ENCODE measurements around the gene SEZ6. TPM values are rescaled to one million over a fixed set of nuclear protein-coding genes. Genes with fewer than 3 reads are reported as not detected.

Gene SEZ6
- polyA plus RNA-seq, 3 donors = 0.21 to 0.25 TPM; not detected in 1

DNA sequence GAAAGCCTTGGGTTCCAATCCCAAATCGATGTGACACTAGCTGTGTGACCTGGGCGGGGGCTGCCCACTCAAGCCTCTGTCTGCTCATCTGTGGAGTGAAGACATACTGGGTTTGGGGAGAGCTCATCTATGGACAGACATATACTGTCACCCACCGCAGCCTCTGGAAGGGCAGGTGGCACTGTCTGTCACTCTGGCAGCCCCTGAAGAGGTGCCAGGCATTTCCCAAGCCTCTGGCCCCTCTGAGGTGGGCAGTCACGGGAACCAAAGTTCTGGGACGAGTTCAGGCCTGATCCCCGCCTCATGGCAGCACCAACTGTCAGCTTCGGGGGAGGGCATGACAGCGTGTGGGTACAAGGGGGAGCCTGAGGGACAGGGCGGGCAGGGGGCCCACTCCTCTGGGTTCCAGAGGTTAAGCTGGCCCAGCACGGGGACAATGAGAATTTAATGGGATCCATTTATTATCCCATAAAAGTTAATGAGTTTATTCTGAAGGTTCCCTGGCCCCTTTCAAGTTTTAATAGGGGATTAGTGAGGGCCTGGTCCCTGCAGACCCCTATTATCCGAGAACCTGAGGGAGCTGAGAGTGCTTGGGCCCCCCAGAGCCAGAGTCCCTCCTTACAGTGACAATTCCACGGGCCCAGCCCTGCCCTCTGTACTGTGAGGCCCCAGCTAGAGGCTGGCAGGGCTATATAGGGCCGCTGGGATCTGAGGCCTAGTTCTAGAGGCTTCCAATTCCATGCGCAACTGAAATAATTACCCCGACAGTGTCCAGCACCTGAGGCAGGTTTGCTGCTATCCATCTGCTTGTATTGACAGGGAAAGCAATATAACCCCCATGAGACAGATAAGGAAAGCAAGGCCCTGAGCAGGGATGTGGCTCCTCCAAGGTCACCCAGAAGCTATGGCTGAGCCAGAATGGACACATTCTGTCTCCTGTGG is 18.8 kb downstream of the SEZ6 start:
- WGBS, 3 donors = 84 to 90% (median 86%) methylated on average over 15 of the region's 15 CpGs
- H3K27ac ChIP-seq (ENCODE audit: low read depth, low read length) = no peak overlapping the region

GRCh38 chr17:28985950-28986713 is 19.7 kb downstream of the SEZ6 start:
- H3K27ac ChIP-seq (ENCODE audit: low read depth, low read length) = no peak overlapping the region
- WGBS, 3 donors = 33 to 40% (median 39%) methylated on average over 33 to 36 of the region's 36 CpGs

GRCh38 chr17:28983286-28984230 is 22.3 kb downstream of the SEZ6 start:
- H3K27ac ChIP-seq (ENCODE audit: low read depth, low read length) = no peak overlapping the region
- WGBS, 3 donors = 55 to 65% (median 57%) methylated on average over 7 of the region's 7 CpGs

GRCh38 chr17:28982131-28982793 is 23.6 kb downstream of the SEZ6 start:
- WGBS, 3 donors = 37 to 75% (median 40%) methylated on average over 11 of the region's 11 CpGs
- peak overlapping the region; percentile 32 for H3K27ac ChIP-seq (ENCODE audit: low read depth, low read length)

- H3K27ac ChIP-seq (ENCODE audit: low read depth, low read length) = no peak overlapping the region
- WGBS, 3 donors = 83 to 88% (median 86%) methylated on average over 2 of the region's 2 CpGs
Observed at GRCh38 chr17:28978356-28978964, 27.4 kb downstream of the SEZ6 start.

- 74 to 83% (median 80%) methylated on average over 8 of the region's 8 CpGs for WGBS, 3 donors
- no peak overlapping the region for H3K27ac ChIP-seq (ENCODE audit: low read depth, low read length)
Observed at GRCh38 chr17:28977659-28978355, 28.0 kb downstream of the SEZ6 start.

DNA sequence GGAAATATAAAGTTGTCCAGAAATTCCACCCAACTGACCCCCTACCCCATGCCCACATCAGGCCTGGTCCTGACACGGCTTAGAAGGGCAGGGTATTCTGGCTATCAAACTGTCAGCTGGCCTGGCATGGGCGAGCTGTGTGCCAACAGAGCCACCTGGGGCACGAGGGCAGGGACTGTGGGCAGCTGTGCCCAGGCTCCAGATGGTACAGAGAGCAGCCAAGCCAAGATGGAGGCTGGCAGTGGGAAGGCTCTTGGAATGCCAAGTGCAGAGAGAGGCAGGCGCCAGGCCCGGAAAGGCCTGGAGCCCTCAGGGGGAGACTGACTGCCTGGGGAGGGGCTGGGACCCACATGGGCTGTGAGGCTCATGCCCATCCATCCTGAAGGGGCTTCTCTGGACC is 30.2 kb downstream of the SEZ6 start:
- H3K27ac ChIP-seq (ENCODE audit: low read depth, low read length) = no peak overlapping the region
- WGBS, 3 donors = 68 to 86% (median 76%) methylated on average over 5 of the region's 5 CpGs

GRCh38 chr17:28975031-28975430 is 30.8 kb downstream of the SEZ6 start:
- WGBS, 3 donors = 80 to 89% (median 85%) methylated on average over 2 of the region's 2 CpGs
- H3K27ac ChIP-seq (ENCODE audit: low read depth, low read length) = no peak overlapping the region

DNA sequence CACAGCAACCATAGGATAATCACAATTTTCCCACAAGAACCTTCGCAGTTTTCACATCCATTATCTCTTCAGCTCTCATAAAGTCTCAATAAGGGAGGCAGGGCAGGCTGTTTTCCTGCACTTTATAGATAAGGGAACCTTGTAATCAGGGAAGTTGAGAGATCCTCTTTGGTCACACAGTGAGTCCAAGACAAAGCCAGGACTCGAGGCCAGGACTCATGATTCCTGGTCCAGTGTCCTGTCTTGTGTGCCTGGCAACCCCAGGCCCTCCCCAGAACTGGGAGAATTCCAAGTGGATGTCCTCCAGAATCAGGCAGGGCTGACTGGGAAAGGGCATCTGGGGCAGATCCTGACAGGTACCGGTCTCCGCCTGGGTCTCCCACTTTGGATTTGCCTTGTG is 31.4 kb downstream of the SEZ6 start:
- WGBS, 3 donors = 81 to 91% (median 83%) methylated on average over 4 of the region's 4 CpGs
- H3K27ac ChIP-seq (ENCODE audit: low read depth, low read length) = no peak overlapping the region

DNA sequence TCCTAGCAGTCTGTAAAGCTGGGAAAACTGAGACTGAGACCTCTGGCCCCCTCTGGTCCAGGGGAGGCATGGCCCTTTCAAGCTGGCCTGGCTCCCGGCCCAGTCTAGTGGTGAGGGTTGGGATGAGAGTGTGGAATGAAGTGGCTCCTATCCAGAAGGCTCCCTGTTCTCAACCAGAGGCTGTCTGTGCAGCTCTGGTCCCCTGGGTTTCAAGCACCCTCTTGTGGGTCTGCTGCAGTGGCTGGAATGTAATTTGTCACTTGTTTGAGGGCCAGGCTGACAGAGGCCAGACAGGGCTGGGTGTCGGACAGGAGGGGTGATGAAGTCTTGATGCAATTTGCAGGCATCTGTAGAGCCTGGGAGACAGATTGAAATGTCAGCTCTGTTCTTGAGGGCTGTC is 32.4 kb downstream of the SEZ6 start:
- 57 to 77% (median 65%) methylated on average over 2 of the region's 2 CpGs for WGBS, 3 donors
- H3K27ac ChIP-seq (ENCODE audit: low read depth, low read length) = no peak overlapping the region

DNA sequence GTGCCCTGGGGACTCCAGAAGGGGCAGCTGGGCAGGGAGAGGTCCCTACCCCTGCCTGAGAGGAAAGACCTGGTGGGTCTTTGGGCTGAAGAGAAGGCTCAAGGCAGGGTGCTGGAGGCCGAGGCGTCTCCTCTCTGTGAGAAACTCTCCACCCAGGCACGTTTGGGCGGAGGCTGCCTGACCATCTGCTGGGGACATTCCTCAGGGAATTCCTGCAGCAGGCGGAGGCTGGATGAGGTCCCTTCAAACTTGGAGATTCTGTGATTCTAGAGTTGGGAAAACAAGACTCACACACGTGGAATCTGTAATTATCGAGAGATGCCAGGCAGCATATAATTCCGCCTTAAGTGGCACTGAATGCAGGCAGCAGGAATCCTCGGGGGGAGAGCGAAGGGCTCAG is 33.4 kb downstream of the SEZ6 start:
- WGBS, 3 donors = 73 to 84% (median 78%) methylated on average over 10 of the region's 10 CpGs
- no peak overlapping the region for H3K27ac ChIP-seq (ENCODE audit: low read depth, low read length)

GRCh38 chr17:28970879-28971278 is 35.0 kb downstream of the SEZ6 start:
- 44 to 56% (median 55%) methylated on average over 6 of the region's 6 CpGs for WGBS, 3 donors
- no peak overlapping the region for H3K27ac ChIP-seq (ENCODE audit: low read depth, low read length)

DNA sequence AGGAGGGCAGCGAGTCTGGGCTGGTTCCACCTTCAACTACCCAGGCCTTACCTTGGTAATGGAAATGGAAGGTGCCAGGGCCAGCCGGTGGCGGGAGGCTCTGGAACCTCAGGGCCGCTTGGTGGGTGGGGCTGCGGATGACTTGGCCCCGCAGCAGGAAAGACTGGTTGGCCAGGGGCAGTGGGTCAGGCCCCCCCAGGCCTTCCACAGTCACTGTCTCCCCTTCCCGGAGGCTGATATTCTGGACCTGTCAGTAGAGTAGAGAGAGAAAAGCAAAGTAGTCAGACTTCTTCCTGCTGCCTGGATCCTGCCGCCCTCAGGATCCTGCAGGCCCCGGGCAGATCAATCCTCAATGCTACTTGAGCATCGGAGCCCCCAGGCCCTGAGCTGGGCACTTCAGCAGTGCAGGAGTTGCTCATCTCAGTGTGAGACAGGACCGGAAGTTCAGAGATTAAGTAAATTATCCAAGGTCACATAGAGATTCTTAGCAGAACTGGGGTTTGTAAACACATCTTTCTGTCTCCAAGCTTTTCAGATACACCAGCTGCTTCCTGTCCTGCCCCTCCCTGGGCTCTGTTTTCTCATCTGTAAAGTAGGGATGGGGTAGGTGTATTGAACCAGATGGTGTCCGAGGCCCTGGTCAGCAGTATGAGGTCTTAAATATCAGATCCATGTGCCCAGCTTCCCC is 36.0 kb downstream of the SEZ6 start:
- no peak overlapping the region for H3K27ac ChIP-seq (ENCODE audit: low read depth, low read length)
- 69 to 83% (median 82%) methylated on average over 10 to 12 of the region's 12 CpGs for WGBS, 3 donors

DNA sequence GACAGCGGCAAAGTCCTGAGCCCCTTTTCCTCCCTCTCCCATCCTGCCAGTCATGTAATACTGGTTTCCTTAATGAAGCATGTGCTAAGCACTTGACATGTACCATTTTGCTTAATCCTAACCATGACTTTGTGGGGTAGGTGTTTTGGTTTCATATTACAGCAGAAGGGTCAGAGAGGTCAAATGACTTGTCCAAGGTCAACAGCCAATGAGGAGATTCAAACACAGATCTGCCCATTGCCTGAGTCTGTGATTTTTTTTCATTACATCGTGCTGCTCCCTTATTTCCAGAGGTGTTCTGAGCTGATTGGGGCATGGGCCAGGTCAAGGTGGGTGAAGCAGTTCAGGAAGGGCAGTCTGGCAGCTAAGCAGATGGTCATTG is 36.9 kb downstream of the SEZ6 start:
- WGBS, 3 donors = 63 to 77% (median 71%) methylated on average over 2 of the region's 2 CpGs
- H3K27ac ChIP-seq (ENCODE audit: low read depth, low read length) = no peak overlapping the region

DNA sequence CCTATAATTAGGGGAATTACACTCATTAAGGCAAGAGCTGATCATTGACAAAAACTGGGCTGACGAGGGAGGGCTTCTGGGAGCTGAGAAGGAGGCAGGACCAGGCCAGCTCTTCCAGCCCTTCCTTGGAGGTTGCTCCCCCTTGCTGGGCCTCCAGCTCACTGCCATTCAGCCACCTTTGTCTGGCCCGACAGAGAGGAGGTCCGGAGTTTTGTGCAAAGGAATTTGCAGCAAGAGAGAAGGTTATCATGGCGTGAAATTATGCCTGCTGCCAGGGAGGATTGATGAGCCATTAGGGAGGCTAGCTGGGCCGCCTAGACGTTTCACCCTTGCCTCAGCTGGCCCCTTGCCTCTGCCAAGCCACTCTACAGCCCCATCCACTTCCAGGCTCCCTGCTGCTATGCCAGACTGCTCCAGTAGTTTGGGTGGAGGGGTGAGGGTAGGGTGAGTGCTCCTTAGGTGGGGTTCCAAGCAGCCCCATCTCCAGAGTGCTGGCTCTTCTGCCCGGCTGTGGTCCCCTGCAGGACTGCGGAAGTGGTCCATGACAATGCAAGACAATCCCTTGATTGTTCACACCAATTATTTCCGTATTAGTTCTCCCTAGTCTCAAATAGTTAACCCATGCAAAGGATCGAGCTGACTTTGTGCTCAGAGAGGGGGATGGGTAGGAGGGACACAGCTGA is 37.5 kb downstream of the SEZ6 start:
- WGBS, 3 donors = 50 to 59% (median 53%) methylated on average over 10 of the region's 10 CpGs
- no peak overlapping the region for H3K27ac ChIP-seq (ENCODE audit: low read depth, low read length)

All from adipose tissue (tissue), 3 donors.